Skeletal muscle satellite cell (primary cell): ENCODE measurements around the gene RAB3C.

Source experiments
- H3K27me3 ChIP-seq: 2 replicates; pipeline ENCODE4 v1.7.0; 2013; ENCODE audit warnings: low read length; ENCODE audit not compliant: control insufficient read depth, insufficient read depth
- H3K36me3 ChIP-seq: 2 replicates; pipeline ENCODE4 v1.7.0; 2013; ENCODE audit warnings: mild to moderate bottlenecking, control low read depth, low read length; ENCODE audit not compliant: insufficient read depth
- H3K4me1 ChIP-seq: 2 replicates; pipeline ENCODE4 v1.7.0; 2013; ENCODE audit warnings: low read length; ENCODE audit not compliant: control insufficient read depth, insufficient read depth
- H3K4me2 ChIP-seq: 2 replicates; pipeline ENCODE4 v1.7.0; 2013; ENCODE audit warnings: mild to moderate bottlenecking, low read length
- H3K4me3 ChIP-seq: 2 replicates; pipeline ENCODE4 v1.7.0; 2013; ENCODE audit warnings: low read length
- H3K9ac ChIP-seq: 2 replicates; pipeline ENCODE4 v1.7.0; 2013; ENCODE audit warnings: mild to moderate bottlenecking, low read depth, low read length, moderate library complexity
- H3K9me3 ChIP-seq: replicated peaks from 2 replicates; pipeline ENCODE4 v1.7.0; 2013; ENCODE audit warnings: mild to moderate bottlenecking, control low read depth, low read length

The RAB3C gene

DNA sequence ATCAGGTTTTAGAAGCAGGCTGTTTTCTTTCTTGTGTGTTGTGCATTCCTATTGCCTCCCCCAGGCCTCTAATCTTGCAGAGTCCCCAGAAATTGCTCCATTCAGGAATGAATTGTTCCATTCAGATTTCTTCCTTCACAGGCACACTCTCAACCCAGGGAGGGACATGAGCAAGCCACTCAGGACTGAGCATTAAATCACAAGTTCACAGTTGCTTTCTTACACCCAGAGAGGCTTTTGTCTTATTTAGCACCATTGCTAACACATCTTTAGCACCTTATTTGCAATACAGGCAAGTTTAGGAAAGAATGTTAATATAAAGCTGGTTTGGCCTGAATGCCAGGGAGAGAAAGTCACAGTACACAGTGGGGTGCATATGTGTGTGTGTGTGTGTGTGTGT is 221.4 kb downstream of the RAB3C start:
- Histone ChIP-seq H3K36me3 (no peaks in the 10 kb centered on the region), H3K9me3 (no peaks in the 10 kb centered on the region), H3K4me1 (no peaks in the 10 kb centered on the region), H3K27me3 (peaks cover 22% of the 10 kb centered on the region), H3K4me2 (no peak overlapping the region), H3K9ac (no peak overlapping the region), H3K4me3 (no peak overlapping the region)

DNA sequence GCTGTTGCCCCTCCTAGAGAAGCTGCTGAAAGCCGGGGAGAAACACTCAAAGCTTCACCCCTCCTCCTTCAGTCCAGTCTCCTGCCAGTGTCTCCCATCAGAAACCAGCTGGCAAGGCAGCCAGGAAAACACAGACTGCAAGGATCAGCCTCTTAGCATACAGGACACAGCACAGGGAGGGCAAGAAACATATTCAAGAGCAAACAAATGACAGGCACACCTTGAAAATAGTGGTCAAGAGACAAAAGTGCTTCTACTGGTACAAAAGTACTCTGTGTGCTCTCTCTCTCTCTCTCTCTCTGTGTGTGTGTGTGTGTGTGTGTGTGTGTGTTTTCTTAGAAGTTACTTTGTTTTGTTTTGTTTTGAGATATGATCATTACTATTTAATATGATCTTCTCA is 227.2 kb downstream of the RAB3C start:
- H3K4me3 ChIP-seq = no peak overlapping the region
- no peaks in the 10 kb centered on the region for H3K4me1 ChIP-seq
- H3K9me3 ChIP-seq = no peaks in the 10 kb centered on the region
- peaks cover 12% of the 10 kb centered on the region for H3K27me3 ChIP-seq
- no peak overlapping the region for H3K9ac ChIP-seq
- H3K4me2 ChIP-seq = no peak overlapping the region
- H3K36me3 ChIP-seq = no peaks in the 10 kb centered on the region

DNA sequence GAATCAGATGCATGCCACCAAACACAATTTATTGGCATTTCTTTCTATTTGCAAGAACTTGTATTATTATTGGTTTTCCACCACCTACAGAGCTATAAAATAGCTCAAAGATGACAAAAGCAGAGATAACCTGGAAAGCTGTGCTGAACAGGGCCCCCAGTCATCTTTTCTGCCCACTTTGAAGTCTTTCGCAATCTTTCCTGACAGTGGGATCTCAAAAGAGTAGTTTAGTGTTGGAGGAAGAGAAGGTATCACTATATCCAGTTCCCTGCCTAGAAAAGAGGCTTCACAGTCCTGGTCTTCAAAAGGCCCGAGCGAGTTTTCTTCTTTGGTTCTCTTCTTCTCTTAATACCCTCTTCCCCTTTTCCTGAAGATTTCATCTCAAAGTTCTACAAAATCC is 231.0 kb downstream of the RAB3C start:
- Histone ChIP-seq H3K36me3 (no peaks in the 10 kb centered on the region), H3K4me3 (no peak overlapping the region), H3K4me2 (no peak overlapping the region), H3K4me1 (no peaks in the 10 kb centered on the region), H3K9ac (no peak overlapping the region), H3K27me3 (peaks cover 6% of the 10 kb centered on the region), H3K9me3 (no peaks in the 10 kb centered on the region)

DNA sequence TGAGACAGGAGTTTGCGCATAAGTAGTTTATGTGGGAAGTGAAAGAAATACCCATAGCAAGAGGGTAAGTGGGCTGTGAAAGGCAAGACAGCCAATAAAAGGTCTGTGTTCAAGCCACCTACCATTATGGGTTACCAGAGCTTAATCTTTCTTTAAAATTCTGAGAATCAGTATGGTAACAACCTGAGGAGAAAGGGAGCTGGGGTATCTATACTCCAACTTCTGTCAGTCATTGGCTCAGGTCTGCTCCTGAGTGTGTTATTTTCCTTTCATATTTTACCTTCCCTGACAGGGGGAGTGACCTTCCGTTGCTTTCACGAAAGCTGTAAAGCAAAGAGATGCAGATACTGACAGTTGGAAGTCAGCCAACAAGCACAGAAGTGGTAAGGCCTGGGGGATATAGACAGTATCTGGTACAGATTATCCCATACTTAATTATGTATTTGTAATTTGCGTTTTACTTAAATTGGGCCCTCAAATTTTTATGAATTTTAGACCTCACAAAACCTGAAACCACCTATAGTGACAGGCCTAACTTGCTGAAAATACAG is 233.4 kb downstream of the RAB3C start:
- Histone ChIP-seq H3K4me1 (no peaks in the 10 kb centered on the region), H3K4me3 (no peak overlapping the region), H3K36me3 (no peaks in the 10 kb centered on the region), H3K27me3 (peaks cover 2% of the 10 kb centered on the region), H3K9ac (no peak overlapping the region), H3K4me2 (no peak overlapping the region), H3K9me3 (no peaks in the 10 kb centered on the region)

DNA sequence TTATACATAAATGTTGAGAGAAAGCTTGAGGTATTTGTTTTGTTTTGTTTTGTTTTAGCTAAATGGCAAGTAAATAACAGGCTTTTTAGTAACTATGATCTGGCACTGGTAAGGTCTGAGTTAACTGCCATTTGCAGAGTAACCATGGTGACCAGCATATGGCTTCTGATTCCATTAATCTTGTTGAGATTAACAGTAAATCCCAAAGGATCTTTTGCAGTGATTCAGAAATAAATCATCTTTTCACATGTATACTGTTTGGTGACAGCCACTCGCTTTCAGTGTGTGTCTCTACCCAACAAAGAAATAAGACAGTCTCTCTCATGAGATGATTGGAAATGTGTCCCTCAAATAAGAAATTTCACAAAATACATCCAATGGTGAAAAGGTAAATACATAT is 235.6 kb downstream of the RAB3C start:
- H3K36me3 ChIP-seq = no peaks in the 10 kb centered on the region
- H3K9me3 ChIP-seq = no peaks in the 10 kb centered on the region
- no peak overlapping the region for H3K9ac ChIP-seq
- no peak overlapping the region for H3K4me2 ChIP-seq
- H3K4me1 ChIP-seq = no peaks in the 10 kb centered on the region
- peaks cover 13% of the 10 kb centered on the region for H3K27me3 ChIP-seq
- no peak overlapping the region for H3K4me3 ChIP-seq

DNA sequence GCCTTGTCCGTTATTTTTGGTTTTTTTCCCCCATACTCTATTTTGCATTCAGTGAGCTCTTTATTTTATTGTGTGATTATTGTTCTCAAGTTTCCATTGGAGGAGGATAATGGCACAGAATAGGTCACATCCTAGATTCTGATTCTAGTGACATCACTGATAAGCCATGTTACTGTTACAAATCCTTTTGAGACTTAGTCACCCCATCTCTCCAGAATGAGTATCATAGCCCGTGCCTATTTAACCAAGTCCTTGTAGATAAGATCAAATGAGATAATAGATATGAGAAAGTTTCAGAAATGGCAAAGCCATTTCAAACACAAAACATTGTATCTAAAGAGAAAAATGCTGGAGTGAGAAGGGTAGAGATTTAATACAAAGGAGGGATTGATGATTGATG is 242.6 kb downstream of the RAB3C start:
- Histone ChIP-seq H3K9me3 (no peaks in the 10 kb centered on the region), H3K36me3 (no peaks in the 10 kb centered on the region), H3K4me2 (no peak overlapping the region), H3K4me1 (no peaks in the 10 kb centered on the region), H3K4me3 (no peak overlapping the region), H3K9ac (no peak overlapping the region), H3K27me3 (peaks cover 22% of the 10 kb centered on the region)

DNA sequence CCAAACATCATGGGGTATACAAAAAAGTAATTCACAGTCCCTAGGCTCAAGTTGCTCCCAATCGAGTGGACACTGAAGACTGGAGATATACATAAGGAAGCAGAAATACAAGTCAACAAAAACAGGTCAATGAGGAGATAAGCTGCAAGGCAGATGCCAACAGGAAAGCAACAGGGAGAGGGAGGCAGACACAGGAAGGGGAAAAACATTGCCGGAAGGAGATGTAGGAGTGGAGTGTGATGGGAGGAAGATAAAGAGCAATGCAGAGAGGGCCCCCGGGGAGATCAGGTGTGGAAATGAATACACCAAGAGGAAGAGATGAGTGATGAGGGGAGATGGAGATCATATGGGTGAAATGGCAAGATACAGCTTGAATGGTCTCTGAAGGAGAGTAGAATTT is 243.0 kb downstream of the RAB3C start:
- no peak overlapping the region for H3K4me3 ChIP-seq
- no peaks in the 10 kb centered on the region for H3K36me3 ChIP-seq
- H3K4me1 ChIP-seq = no peaks in the 10 kb centered on the region
- peaks cover 22% of the 10 kb centered on the region for H3K27me3 ChIP-seq
- no peak overlapping the region for H3K4me2 ChIP-seq
- no peaks in the 10 kb centered on the region for H3K9me3 ChIP-seq
- H3K9ac ChIP-seq = no peak overlapping the region

DNA sequence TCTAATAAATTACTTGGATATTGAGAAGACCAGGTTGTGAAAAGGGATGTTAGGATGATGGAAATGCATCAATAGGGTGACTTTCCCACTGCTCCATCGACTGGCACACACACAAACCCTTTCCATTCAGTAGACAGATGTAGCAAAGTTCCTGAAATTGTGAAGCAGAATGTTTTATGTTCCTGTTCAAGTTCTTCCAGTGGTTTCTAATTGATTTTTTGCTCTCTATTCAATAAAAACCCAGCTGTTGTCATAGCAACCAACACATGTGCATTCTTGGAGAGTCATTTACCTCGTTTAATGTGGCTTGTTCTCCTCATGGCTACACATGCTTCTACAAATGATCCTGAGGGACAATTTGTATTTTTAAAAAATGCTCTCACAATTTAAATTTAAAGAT is 244.6 kb downstream of the RAB3C start:
- peaks cover 13% of the 10 kb centered on the region for H3K27me3 ChIP-seq
- no peaks in the 10 kb centered on the region for H3K36me3 ChIP-seq
- H3K9ac ChIP-seq = no peak overlapping the region
- no peaks in the 10 kb centered on the region for H3K9me3 ChIP-seq
- H3K4me3 ChIP-seq = no peak overlapping the region
- no peak overlapping the region for H3K4me2 ChIP-seq
- no peaks in the 10 kb centered on the region for H3K4me1 ChIP-seq

DNA sequence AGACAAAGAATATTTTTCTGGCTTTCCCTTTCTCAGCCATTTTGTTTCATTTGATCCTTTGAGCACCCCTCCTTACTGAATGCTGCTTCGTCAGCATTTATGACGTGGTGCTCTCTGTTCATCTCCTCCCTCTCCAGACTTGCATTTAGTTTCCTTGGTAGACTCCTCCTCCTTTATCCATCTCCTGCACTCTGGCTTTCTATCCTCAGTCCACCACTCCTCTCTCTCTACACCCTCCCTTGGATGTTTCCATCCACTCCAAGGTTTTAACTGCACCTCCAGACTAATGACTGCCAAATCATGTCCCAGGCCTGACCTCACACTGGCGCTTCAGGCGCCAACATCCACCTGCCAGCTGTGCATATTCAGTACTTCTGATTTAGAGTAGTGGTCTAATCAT is 245.4 kb downstream of the RAB3C start:
- Histone ChIP-seq H3K4me1 (no peaks in the 10 kb centered on the region), H3K4me2 (no peak overlapping the region), H3K9ac (no peak overlapping the region), H3K27me3 (peaks cover 10% of the 10 kb centered on the region), H3K9me3 (no peaks in the 10 kb centered on the region), H3K4me3 (no peak overlapping the region), H3K36me3 (no peaks in the 10 kb centered on the region)

DNA sequence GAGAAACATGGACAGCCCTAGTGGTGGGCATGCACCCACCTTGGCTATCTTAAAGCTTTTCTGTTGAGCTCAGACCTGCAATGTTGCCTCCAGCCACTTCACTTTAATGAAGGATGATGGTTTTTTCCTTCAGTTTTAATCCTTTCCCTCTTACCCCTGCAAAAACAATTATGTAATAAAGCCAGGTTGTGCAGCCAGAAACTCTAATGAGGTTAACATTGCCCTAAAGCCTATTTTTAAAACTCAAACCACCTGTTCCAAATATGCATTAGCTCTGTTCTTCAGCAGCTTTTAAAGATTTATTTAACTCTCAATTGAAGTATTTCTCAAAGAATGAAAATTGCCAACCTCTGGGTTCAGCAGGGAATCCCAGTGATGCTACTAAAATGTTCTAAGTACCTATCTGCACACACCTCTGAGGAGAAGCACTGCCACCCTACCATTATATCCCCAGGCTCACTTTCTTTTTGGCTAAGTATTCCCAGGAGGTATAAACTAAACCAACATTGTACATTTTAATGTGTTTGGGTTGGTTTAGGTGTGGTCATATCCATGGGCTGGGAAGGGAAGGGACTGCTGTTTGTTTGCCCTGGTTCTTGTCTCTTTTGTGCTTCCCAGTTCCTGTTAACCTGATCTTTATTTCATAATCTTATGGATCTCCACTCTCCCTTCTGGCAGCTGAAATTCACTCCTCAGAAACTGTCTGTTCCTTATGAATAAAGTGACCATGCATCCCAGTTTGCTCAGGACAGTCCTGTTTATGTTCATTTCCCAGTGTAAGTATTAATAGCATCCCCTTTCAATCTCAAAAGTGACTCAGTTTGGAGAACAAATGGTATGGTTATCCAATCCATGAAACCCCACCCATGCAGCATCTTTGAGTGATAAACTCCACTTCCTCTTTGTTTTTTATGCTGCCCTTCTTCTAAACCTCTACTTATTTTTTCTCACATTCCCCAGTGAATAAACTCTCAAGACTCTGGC is 251.7 kb downstream of the RAB3C start:
- Histone ChIP-seq H3K36me3 (no peaks in the 10 kb centered on the region), H3K9ac (no peak overlapping the region), H3K27me3 (peaks cover 18% of the 10 kb centered on the region), H3K9me3 (no peaks in the 10 kb centered on the region), H3K4me2 (no peak overlapping the region), H3K4me1 (no peaks in the 10 kb centered on the region), H3K4me3 (no peak overlapping the region)

DNA sequence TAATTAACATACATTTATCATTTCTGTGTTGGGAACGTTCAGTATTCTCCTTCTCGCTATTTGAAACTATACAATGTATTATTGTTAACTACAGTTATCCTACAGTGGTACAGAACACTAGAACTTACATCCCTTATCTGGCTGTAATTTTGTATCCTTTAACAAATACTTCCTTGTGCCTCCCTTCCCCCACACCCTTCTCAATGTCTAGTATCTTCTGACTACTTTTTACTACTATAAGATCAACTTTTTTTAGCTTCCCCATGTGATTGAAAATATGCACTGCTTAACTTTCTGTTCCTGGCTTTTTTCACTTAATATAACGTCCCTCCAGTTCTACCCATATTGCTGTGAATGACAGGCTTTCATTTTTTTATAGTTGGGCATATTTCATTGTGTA is 253.5 kb downstream of the RAB3C start:
- Histone ChIP-seq H3K9ac (no peak overlapping the region), H3K4me1 (no peaks in the 10 kb centered on the region), H3K9me3 (no peaks in the 10 kb centered on the region), H3K36me3 (no peaks in the 10 kb centered on the region), H3K4me2 (no peak overlapping the region), H3K27me3 (peaks cover 18% of the 10 kb centered on the region), H3K4me3 (no peak overlapping the region)

DNA sequence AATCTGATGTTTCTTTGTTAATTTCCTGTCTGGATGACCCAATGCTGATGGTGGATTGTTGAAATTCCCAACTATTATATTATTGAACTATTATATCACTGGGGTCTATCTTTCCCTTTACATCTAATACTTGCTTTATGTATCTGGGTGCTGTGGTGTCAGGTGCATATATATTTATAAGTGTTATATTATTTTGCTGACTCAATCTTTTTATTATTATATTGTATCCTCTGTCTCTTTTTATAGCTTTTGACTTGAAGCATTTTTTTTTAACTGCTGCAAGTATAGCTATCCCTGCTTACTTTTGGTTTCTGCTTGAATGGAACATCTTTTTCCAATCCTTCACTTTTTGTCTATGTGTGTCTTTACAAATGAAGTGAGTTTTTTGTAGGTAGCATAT is 255.9 kb downstream of the RAB3C start:
- H3K9ac ChIP-seq = no peak overlapping the region
- H3K4me1 ChIP-seq = no peaks in the 10 kb centered on the region
- H3K9me3 ChIP-seq = no peaks in the 10 kb centered on the region
- H3K4me2 ChIP-seq = no peak overlapping the region
- H3K36me3 ChIP-seq = no peaks in the 10 kb centered on the region
- no peak overlapping the region for H3K4me3 ChIP-seq
- H3K27me3 ChIP-seq = peaks cover 14% of the 10 kb centered on the region
